WERI-Rb-1 (cell line): ENCODE results near the gene PCDHB14.
"Not testable (repeated sequence)": the region's sequence is repeated elsewhere in the genome, so short reads cannot be mapped to it uniquely, and the experiment has no call there.

ENCODE experiments used
- DNase-seq: peaks from one replicate; pipeline ENCODE4 v3.0.0-alpha.2; 2020
- H3K27ac ChIP-seq: fragments of 250-450 bp; sonication (Bioruptor Pico); 2 replicates; pipeline ENCODE4 v1.5.1; 2020; ENCODE audit warnings: mild to moderate bottlenecking, moderate library complexity
- H3K27me3 ChIP-seq: fragments of 250-450 bp; sonication (Bioruptor Pico); 2 replicates; pipeline ENCODE4 v1.5.1; 2021; ENCODE audit warnings: mild to moderate bottlenecking, low read depth, moderate library complexity; ENCODE audit not compliant: insufficient read depth, severe bottlenecking
- H3K36me3 ChIP-seq: fragments of 250-450 bp; sonication (Bioruptor Pico); 2 replicates; pipeline ENCODE4 v1.5.1; 2020; ENCODE audit warnings: mild to moderate bottlenecking, moderate library complexity
- H3K4me3 ChIP-seq: 2 replicates; pipeline ENCODE4 v1.5.1; 2011; ENCODE audit warnings: low read depth, mild to moderate bottlenecking, control low read depth, low read length
- H3K9me3 ChIP-seq: fragments of 250-450 bp; sonication (Bioruptor Pico); 2 replicates; pipeline ENCODE4 v1.5.1; 2021; ENCODE audit warnings: mild to moderate bottlenecking, moderate library complexity; ENCODE audit not compliant: severe bottlenecking
- TF ChIP-seq, protein P1 (sequence below): IDR thresholded peaks from 2 replicates; pipeline ENCODE4 v1.5.1; 2011; ENCODE audit warnings: low read depth, mild to moderate bottlenecking, control low read depth, inconsistent platforms, low read length

The PCDHB14 gene

DNA sequence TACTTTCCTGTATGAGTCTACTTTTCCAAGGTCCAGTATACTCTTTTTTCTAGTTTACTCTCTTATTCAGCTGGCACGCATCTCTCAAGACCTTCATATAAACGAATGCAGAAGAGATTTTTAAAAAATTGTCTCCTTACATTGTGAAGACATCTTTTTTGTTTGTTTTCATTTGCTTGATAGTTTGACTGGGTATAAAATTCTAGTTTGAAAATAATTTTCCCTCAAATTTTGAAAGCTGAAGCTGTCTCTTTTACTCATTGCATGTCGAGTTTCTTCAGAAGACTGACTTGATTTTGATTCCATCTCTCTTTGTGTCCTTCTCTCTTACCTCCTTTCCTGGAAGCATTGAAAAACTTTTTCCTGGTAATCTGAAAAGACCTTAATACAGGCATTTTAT is 26.8 kb upstream of the PCDHB14 start:
- Histone ChIP-seq H3K27ac (no peak overlapping the region), H3K4me3 (no peak overlapping the region), H3K36me3 (peaks cover 5% of the 10 kb centered on the region; the same call in 1 of the 2 replicates), H3K27me3 (no peaks in the 10 kb centered on the region), H3K9me3 (peaks cover 20% of the 10 kb centered on the region)
- TF ChIP-seq, protein P1, sequence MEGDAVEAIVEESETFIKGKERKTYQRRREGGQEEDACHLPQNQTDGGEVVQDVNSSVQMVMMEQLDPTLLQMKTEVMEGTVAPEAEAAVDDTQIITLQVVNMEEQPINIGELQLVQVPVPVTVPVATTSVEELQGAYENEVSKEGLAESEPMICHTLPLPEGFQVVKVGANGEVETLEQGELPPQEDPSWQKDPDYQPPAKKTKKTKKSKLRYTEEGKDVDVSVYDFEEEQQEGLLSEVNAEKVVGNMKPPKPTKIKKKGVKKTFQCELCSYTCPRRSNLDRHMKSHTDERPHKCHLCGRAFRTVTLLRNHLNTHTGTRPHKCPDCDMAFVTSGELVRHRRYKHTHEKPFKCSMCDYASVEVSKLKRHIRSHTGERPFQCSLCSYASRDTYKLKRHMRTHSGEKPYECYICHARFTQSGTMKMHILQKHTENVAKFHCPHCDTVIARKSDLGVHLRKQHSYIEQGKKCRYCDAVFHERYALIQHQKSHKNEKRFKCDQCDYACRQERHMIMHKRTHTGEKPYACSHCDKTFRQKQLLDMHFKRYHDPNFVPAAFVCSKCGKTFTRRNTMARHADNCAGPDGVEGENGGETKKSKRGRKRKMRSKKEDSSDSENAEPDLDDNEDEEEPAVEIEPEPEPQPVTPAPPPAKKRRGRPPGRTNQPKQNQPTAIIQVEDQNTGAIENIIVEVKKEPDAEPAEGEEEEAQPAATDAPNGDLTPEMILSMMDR: no peak
- DNase-seq: no peak

DNA sequence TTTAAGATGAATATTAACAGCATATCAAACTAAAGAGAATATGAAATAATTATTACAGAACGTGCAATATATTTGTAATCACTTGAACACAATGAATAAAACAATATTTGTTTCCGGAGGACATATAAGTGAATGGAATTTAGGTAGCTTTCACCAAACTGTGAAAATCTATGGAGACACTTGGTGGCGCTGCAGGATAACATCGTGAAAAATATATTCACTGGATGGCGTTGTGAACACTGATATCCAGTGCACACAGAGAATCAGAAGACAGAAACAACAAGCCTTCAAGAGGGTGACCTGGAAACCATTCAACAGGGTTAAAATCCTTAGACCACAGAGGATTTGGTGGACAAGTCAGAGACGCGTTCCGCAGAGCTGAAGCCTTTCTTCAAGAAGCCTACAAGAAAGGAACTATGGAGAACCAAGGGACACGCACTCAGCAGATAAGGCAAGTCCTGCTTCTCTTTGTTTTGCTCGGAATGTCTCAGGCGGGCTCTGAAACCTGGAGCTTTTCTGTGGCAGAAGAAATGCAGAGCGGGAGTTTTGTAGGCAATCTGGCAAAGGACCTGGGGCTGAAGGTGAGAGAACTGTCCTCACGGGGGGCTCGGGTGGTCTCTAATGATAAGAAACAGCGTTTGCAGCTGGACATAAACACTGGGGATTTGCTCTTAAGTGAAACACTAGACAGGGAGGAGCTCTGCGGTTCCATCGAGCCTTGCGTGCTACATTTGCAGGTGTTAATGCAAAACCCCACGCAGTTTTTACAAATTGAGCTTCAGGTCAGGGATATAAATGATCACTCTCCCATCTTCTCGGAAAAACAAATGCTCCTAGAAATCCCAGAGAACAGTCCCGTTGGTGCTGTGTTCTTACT is 23.5 kb upstream of the PCDHB14 start, which contains the start of gene PCDHB11:
TSS of gene PCDHB11 (plus strand) at position 269 of the 877 bp plus-strand sequence. CDS start at position 417, 148 bp downstream.
- peaks cover 22% of the 10 kb centered on the region for H3K9me3 ChIP-seq
- peak; percentile 69 for DNase-seq
- H3K36me3 ChIP-seq: peaks cover 18% of the 10 kb centered on the region
- TF ChIP-seq, protein P1: peak; percentile 49
- no peaks in the 10 kb centered on the region for H3K27me3 ChIP-seq
- H3K27ac ChIP-seq: peak within 1 kb of the TSS; percentile 82
- peak within 1 kb of the TSS; percentile 77 for H3K4me3 ChIP-seq

- H3K36me3 ChIP-seq: peaks cover 18% of the 10 kb centered on the region
- DNase-seq, H3K4me3 ChIP-seq, H3K27me3 ChIP-seq, H3K27ac ChIP-seq: not testable (repeated sequence)
- H3K9me3 ChIP-seq: peaks cover 22% of the 10 kb centered on the region
Measured at GRCh38 chr5:141201126-141201525, 22.0 kb upstream of the PCDHB14 start.

DNA sequence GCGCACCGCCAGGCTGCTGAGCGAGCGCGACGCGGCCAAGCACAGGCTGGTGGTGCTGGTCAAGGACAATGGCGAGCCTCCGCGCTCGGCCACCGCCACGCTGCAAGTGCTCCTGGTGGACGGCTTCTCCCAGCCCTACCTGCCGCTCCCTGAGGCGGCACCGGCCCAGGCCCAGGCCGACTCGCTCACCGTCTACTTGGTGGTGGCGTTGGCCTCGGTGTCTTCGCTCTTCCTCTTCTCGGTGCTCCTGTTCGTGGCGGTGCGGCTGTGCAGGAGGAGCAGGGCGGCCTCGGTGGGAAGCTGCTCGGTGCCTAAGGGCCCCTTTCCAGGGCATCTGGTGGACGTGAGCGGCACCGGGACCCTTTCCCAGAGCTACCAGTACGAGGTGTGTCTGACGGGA is 21.5 kb upstream of the PCDHB14 start:
- not testable (repeated sequence) for H3K27ac ChIP-seq, DNase-seq, H3K4me3 ChIP-seq, H3K27me3 ChIP-seq
- peaks cover 16% of the 10 kb centered on the region for H3K9me3 ChIP-seq
- H3K36me3 ChIP-seq: peaks cover 18% of the 10 kb centered on the region

DNA sequence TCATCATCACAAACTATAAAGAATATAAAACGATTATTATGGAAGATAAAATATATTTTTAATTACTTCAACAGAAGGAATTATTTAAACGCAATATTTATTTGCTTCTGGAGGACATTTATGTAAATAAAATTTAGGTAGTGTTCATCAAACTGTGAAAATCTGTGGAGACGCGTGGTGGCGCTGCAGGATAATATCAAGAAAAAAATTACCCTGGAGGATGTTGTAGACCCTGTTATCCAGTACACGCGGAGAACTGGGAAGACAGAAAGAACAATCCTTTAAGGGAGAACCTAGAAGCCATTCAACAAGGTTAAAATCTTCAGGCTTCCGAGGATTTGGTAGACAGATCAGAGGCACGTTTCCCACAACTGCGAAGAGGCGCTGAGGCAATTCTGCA is 14.7 kb upstream of the PCDHB14 start, which contains the start of gene PCDHB12:
TSS of gene PCDHB12 (plus strand) at position 242 of the 400 bp plus-strand sequence. CDS start 189 bp downstream, outside the sequence.
- TF ChIP-seq, protein P1: no peak
- DNase-seq: no peak
- peaks cover 5% of the 10 kb centered on the region for H3K36me3 ChIP-seq
- no peaks in the 10 kb centered on the region for H3K27me3 ChIP-seq
- H3K9me3 ChIP-seq: no peaks in the 10 kb centered on the region
- H3K27ac ChIP-seq: no peak within 1 kb of the TSS
- H3K4me3 ChIP-seq: no peak within 1 kb of the TSS

DNA sequence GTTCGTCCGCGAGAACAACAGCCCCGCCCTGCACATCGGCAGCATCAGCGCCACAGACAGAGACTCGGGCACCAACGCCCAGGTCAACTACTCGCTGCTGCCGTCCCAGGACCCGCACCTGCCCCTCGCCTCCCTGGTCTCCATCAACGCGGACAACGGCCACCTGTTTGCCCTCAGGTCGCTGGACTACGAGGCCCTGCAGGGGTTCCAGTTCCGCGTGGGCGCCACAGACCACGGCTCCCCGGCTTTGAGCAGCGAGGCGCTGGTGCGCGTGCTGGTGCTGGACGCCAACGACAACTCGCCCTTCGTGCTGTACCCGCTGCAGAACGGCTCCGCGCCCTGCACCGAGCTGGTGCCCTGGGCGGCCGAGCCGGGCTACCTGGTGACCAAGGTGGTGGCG is 12.9 kb upstream of the PCDHB14 start:
- H3K36me3 ChIP-seq, H3K4me3 ChIP-seq, H3K27me3 ChIP-seq, H3K9me3 ChIP-seq, DNase-seq, H3K27ac ChIP-seq: not testable (repeated sequence)

GRCh38 chr5:141210849-141211248 is 12.3 kb upstream of the PCDHB14 start:
- H3K4me3 ChIP-seq, H3K27ac ChIP-seq, H3K27me3 ChIP-seq, DNase-seq, H3K36me3 ChIP-seq, H3K9me3 ChIP-seq: not testable (repeated sequence)

GRCh38 chr5:141213656-141214339 is 9.3 kb upstream of the PCDHB14 start, which contains the start of gene PCDHB13:
Gene PCDHB13 (plus strand): TSS chr5:141213919. CDS start chr5:141214124, 205 bp downstream.
- DNase-seq, H3K4me3 ChIP-seq, H3K27ac ChIP-seq, H3K9me3 ChIP-seq, H3K36me3 ChIP-seq, H3K27me3 ChIP-seq: not testable (repeated sequence)

DNA sequence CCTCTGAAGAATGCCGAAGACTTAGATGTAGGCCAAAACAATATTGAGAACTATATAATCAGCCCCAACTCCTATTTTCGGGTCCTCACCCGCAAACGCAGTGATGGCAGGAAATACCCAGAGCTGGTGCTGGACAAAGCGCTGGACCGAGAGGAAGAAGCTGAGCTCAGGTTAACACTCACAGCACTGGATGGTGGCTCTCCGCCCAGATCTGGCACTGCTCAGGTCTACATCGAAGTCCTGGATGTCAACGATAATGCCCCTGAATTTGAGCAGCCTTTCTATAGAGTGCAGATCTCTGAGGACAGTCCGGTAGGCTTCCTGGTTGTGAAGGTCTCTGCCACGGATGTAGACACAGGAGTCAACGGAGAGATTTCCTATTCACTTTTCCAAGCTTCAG is 8.6 kb upstream of the PCDHB14 start:
- not testable (repeated sequence) for H3K9me3 ChIP-seq, H3K27me3 ChIP-seq, H3K4me3 ChIP-seq, DNase-seq, H3K36me3 ChIP-seq, H3K27ac ChIP-seq

- not testable (repeated sequence) for DNase-seq, H3K27me3 ChIP-seq, H3K27ac ChIP-seq, H3K4me3 ChIP-seq, H3K36me3 ChIP-seq, H3K9me3 ChIP-seq
Measured at GRCh38 chr5:141215504-141215903, 7.6 kb upstream of the PCDHB14 start.

DNA sequence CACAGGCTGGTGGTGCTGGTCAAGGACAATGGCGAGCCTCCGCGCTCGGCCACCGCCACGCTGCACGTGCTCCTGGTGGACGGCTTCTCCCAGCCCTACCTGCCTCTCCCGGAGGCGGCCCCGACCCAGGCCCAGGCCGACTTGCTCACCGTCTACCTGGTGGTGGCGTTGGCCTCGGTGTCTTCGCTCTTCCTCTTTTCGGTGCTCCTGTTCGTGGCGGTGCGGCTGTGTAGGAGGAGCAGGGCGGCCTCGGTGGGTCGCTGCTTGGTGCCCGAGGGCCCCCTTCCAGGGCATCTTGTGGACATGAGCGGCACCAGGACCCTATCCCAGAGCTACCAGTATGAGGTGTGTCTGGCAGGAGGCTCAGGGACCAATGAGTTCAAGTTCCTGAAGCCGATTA is 7.1 kb upstream of the PCDHB14 start:
- not testable (repeated sequence) for H3K27ac ChIP-seq, DNase-seq

More for the DNA sequence above, 7.1 kb upstream of the PCDHB14 start:
- H3K36me3 ChIP-seq, H3K4me3 ChIP-seq, H3K27me3 ChIP-seq, H3K9me3 ChIP-seq: not testable (repeated sequence)
